OCI-M1 (cell line): Measurements from ENCODE around the gene TREML2.
"Not testable (repeated sequence)": the region's sequence is repeated elsewhere in the genome, so short reads cannot be mapped to it uniquely, and the experiment has no call there.

Source experiments
- DNase-seq: peaks from one replicate; lab custom pipeline; 2025; lab: John Stamatoyannopoulos, UW

TREML2 gene

GRCh38 chr6:41200901-41201763, at the start of gene TREML2:
TREML2 (minus strand) TSS chr6:41201149; CDS start chr6:41201008, 141 bp downstream.
- DNase-seq: peak; percentile 63

DNA sequence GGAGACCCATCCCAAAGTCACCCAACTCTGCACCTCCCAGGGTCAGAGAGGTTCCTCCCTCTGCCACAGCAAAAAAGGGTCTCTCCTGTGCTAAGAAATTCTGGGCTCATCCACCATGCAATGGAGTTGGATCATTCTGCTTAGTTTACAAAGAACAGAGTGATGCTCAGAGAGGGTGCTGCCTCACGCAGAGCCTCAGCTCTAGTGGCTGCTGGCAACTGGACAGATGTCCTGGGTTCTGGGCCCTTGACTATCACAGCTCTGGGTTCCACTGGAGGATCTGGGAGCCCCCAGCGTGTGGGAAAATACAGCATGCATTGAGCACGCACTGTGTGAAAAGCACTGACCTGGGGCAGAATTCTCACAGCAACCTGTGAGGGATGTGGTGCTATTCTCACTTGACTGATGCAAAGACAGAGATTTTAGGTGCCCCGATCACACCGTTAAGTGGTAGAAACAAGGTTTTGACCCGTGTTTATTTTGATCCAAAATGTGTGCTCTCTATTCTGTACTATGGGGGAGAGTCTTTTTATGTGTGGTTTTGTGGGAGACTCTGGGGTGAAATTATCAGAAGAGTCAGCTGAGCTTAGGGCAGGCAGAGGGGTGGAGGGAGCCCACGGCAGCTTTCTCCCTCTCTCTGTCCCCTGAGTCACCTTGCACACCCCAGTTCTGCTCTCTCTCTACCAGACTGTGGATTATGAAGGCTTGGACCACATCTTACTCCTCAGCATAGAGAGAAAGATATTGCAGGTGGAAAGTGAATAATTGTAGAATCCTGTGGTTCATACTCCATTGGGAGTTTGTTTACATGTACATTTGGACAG, 47.1 kb upstream of the TREML2 start:
- DNase-seq: no peak

DNA sequence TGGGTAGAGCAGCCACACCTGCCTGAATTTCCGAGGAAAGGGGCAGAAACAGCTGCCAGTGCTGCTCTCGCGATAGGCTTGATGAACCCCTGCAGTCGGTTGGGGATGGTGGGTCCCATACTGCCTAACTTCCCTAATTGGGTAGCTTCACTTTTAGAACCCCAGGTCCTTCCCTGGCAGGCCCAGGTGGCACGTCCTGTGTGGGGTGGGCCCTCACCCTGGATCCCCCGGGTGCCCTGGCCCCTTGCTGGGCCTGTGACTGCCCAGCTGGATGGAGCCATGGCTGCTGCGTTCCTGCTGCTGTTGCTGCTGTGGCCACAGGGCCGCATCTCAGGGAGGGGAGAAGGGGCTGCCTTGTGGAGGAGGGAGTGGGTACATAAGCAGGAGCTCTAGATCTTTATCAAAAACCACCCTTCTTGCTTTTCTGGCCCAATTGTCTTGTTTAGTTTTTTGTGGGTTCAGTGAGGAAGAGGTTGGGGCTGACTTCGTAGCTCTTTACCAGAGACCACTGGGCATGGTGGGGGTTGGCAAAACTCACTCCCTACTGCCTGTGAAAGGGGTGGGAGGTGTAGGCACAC, 46.4 kb upstream of the TREML2 start:
- DNase-seq: no peak

GRCh38 chr6:41246529-41246928, 45.6 kb upstream of the TREML2 start:
- DNase-seq: not testable (repeated sequence)

DNA sequence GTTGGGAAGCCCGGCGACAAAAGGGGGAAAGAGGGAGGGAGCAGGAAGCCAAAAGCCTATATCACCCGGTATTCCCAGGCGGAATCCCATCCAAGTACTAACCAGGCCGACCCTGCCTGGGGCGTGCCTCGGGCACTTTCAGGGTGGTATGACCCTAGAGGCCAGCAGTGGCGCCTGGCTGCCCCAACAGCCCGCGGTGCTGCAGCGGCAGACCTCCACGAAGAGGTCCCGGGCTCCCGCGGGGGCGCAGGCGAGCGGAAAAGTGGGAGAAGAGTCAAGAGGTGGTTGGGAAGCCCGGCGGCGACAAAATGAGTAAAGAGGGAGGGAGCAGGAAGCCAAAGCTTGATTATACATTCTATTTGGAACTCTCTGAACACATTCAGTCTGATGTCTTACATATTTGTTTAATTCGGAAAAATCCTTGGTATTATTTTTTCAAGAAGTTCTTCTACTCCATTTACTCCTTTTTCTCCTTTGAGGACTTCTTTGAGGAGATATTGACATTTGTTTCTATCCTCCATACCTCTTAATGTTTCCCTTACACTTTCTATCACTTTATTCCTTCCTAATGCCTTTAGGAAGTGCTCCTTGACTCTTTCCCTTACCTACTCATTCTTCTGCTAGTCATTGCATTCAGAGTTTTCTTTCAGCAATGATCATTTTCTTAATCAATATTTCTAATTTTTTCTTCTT, 38.7 kb upstream of the TREML2 start:
- no peak for DNase-seq

DNA sequence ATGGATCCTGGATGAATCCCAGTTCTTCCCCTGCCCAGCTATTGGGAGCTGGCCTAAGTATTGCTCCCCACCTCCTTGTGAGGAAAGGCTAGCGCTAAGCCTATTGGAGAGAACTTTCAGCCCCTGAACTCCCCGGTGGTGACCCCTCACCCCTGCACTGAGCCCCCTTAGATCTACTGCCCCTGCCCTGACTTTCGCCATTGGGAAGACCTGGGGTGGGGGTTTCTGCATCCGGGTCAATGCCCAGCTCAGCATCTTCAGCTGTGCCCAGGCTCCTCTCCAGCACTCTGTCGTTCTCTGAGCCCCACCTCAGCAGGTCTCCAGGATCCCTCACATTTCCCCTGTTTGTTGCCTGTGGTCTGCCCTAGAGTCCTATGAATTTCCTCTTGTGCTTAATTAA, 36.2 kb upstream of the TREML2 start:
- DNase-seq: no peak

DNA sequence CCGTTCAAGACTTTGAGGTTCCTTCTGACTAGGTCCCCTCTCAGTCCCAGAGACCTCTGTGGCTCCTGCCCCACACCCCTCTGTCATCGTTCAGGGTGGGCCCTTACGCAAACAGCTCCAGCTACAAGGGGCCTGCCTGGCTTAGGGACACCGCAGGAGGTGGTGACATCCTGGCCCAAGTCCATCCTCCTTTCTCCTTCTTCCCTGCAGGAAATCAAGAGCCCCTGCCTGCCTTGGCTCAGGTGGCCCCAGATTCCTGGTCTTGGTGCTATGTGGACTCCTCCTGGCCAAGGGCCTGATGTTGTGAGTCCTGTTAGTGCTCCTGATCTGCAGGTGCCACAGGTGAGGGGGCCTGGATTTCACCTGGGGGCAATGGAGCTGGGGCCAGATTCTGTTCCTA, 35.3 kb upstream of the TREML2 start:
- DNase-seq: no peak

GRCh38 chr6:41232667-41233066, 31.7 kb upstream of the TREML2 start:
- DNase-seq: no peak

- DNase-seq: no peak
These were observed 30.3 kb upstream of the TREML2 start for GRCh38 chr6:41231246-41231645.

DNA sequence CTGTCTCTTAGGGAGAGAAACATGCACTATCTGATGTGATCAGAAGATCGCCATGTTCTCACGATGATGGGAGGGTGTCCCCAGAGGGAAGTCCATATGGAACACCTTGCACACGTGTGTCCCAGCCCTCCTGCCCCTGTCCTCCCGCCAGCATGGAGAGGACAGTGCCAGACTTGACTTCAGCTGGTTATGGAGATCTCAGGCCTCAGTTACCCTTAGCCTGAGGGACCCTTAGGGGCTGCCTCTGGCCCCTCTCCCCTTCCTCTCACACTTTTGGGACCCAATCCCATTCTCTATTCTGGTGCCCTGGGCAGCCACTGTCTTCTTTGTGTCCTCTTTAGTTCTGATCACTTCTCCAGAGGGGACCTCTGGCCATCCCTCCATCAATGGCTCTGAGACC, 28.8 kb upstream of the TREML2 start:
- DNase-seq: no peak

GRCh38 chr6:41228616-41229015, 27.7 kb upstream of the TREML2 start:
- peak; percentile 30 for DNase-seq

DNA sequence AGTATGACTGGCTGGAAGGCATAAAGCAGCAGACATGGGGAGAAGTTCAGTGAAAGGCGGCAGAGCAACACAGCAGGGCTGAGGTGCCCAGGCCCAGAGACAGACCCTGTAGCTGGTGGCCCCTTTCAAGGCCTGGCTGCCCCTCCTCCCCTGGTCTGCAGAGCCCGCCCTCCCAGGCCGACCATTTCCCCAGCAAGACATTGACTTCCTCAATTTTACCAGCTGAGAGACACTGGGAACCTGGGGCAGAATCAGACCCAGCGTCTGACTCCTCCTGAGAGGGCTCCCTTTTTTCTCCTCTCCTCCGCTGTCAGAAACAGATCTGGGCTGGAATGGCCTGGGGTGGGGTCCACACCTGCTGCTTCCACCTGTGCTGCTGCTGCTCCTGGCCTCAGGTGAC, 27.1 kb upstream of the TREML2 start, which contains the start of gene TREML4:
Gene TREML4 (plus strand): TSS at position 254 of the 400 bp plus-strand sequence. CDS start 79 bp downstream, at position 333.
- DNase-seq: peak; percentile 55

GRCh38 chr6:41226752-41227151, 25.8 kb upstream of the TREML2 start:
- no peak for DNase-seq

DNA sequence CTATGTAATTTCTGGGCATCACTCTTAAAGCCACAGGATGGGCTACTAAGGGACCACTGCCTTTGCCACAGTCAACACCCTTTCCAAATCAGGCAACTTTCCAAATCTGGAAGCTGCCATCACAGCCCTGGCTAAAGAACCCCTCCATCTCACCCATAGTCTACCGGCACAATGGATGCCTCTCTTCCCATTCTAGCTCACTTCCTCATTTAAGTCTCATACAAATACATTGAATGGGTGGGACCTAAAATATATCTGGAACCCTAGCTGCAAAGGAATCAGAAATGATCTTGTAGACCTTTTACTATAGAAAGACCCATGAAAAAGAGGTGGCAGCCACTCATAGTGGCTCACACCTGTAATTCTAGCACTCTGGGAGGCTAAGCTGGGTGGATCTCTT, 23.9 kb upstream of the TREML2 start:
- no peak for DNase-seq

DNA sequence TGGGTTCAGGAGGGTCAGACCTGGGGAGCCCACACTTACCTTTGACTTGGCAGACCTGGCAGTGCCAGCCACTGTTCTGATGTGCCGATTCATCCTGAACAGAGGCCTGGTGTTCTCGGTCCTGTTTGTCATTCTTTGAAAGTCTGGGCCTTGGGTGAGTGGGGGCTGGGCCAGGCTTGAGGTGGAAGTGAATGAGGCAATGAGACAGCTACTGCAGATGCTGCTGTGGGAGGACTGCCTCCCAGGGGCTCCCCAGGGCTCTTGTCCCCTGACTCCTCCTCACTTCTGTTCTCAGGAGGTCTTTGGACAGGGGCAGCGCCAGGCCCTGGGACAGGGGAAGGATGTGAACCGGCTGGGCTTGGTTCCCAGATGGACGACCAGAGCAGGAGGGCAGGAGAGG, 21.6 kb upstream of the TREML2 start:
- no peak for DNase-seq

DNA sequence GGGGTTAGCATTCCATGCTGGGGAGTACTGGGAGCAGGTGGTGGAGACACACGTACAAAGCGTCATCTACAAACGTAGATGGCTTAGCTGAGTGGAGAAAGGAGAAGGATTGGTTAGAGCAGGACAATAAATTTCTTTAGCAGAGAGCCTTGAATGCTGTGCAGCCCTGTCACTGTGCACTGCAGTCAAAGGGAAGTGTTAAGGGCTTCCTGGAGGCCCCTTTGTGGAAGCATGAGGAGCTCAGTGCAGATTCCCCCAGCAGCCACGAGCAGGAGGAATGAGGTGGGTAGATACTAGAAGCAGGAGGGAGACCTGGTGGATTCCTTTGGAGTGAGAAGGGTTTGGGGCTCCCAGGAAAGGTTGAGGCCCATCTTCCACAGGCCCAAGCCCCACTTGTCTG, 21.1 kb upstream of the TREML2 start:
- DNase-seq: no peak

GRCh38 chr6:41216616-41217015, 15.7 kb upstream of the TREML2 start:
- DNase-seq: no peak

DNA sequence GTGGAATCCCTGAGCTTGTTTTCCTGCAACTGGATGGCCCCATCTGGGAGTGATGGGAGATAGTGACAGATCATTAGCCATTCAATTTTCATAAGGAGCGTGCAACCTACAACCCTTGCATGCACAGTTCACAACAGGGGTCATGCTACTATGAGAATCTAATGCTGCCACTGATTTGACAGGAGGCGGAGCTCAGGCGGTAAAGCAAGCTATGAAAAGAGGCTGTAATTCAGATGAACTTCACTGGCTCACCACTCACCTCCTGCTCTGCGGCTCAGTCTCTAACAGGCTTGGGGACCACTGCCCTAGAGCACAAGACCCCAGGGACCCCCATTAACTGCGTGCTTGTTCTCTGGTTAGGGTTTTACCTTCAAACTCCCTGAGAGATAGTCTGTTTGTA, 14.8 kb upstream of the TREML2 start:
- no peak for DNase-seq

DNA sequence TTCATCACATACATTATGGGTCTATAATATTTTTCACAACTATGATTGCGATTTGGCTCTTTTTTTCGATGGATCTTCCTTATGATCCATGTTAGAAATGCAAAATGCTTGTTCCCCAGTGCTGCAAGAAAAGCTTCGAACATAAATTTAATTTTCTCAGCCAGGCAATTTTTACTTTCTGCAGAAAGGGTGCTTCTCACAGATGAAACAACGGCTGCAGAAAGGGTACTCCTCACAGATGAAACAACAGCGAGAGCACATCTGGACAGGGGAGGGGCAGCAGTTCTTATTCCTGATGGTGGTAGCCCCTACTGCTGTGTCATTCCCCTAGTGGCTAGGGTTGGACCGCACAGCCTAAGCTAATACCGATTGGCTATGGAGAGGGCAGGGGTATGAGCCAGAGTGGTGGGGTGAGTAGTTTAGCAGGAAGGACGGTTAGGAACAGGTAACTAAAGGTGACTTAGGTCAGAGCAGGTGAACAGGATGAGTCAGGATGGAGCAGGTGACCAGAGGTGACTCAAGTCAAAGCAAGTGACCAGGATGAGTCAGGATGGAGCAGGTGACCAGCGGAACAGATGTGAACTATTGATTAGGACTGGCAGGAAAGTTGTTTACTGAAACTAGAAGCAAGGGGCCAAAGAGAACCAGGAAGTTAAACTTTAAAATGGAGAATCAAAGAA, 13.8 kb upstream of the TREML2 start:
- no peak for DNase-seq

DNA sequence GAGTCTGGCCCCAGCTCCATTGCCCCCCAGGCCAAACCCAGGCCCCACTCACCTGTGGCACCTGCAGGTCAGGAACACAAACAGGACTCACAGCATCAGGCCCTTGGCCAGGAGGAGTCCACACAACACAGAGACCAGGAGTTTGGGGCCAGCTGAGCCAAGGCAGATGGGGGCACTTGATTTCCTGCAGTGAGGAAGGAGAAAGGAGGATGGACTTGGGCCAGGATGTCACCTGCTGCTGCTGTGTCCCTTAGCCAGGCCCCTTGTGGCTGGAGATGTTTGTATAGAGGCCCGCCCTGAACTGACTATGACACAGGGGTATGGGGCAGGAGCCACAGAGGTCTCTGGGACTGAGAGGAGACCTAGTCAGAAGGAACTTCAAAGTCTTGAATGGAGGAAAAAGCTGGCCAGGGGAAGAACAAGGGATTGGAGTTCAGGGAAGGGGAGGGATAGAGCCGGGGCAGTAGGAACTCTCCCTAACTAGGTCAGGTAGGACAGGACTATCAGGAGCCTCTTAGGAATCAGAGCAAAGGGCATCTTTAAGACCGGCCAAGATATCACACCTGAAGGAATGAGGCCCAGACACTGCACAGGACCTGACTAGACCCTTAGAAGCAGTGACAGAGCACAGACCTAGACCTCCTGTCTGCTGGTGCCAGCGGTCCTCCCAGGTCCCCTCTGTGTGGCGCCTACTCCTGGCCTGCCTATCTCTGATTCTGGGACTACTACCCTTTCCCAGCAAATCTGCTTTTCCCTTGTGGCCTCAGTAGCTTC, 8.8 kb upstream of the TREML2 start:
- no peak for DNase-seq
